Activated naive CD4-positive, alpha-beta T cell treated with anti-CD3 and anti-CD28 coated beads for 36 hours (primary cell): ENCODE data around the gene MAML2. TPM values are rescaled to one million over a fixed set of nuclear protein-coding genes. Genes with fewer than 3 reads are reported as not detected.
A peak's percentile ranks its signal among the peaks of the same experiment; 100 is the strongest.

Source experiments
- CTCF ChIA-PET: fragments of 350-600 bp; sonication (Branson Sonifier 250); formaldehyde crosslinking; loops from one replicate; lab custom pipeline; 2021; ENCODE audit warnings: antibody characterized with exemption; lab: Charles Lee
- DNase-seq: peaks from one replicate; pipeline ENCODE4 v3.0.0-alpha.2; 2020
- H3K27ac Mint-ChIP-seq: one replicate; pipeline ENCODE4 v1.8.0; 2021; ENCODE audit warnings: mild to moderate bottlenecking, mixed read lengths
- H3K27me3 Mint-ChIP-seq: one replicate; pipeline ENCODE4 v1.8.0; 2021; ENCODE audit warnings: low read depth, mixed read lengths
- H3K36me3 Mint-ChIP-seq: one replicate; pipeline ENCODE4 v1.8.0; 2021; ENCODE audit warnings: low read depth, mixed read lengths
- H3K4me1 Mint-ChIP-seq: one replicate; pipeline ENCODE4 v1.8.0; 2021; ENCODE audit warnings: low read depth, mixed read lengths
- H3K4me3 Mint-ChIP-seq: one replicate; pipeline ENCODE4 v1.8.0; 2021; ENCODE audit warnings: mild to moderate bottlenecking, moderate library complexity, mixed read lengths
- H3K9me3 Mint-ChIP-seq: one replicate; pipeline ENCODE4 v1.8.0; 2021; ENCODE audit warnings: mixed read lengths
- intact Hi-C: fragments of 100-400 bp; cut with micrococcal nuclease; formaldehyde crosslinking; loops from one replicate; pipeline ENCODE4 v1.15.1; 2023
- total RNA-seq, 2 experiments: library from RNA; stranded (reverse); gene quantifications; one replicate each; pipeline ENCODE4 v1.2.3, GENCODE V29; 2021

The MAML2 gene
- total RNA-seq, 2 experiments from 2014 or later: 26.6 to 28.1 TPM

GRCh38 chr11:96013461-96014213, 329.4 kb downstream of the MAML2 start:
- DNase-seq: peak; percentile 41
- no peaks in the 10 kb centered on the region for H3K27me3 Mint-ChIP-seq
- H3K4me1 Mint-ChIP-seq: peaks cover 64% of the 10 kb centered on the region
- peak overlapping the region; percentile 72 for H3K27ac Mint-ChIP-seq
- H3K36me3 Mint-ChIP-seq: no peaks in the 10 kb centered on the region
- no peaks in the 10 kb centered on the region for H3K9me3 Mint-ChIP-seq
- CTCF ChIA-PET: interaction anchor here (0.6 to 3.1 kb wide), 13 partner anchors 13 to 380 kb away, joined by 3 to 15 read pairs (median 3); partner anchors contain the start of gene MAML2
- peak overlapping the region; percentile 53 for H3K4me3 Mint-ChIP-seq
- intact Hi-C loops: loop anchor here (1.0 to 10.0 kb wide), 9 partner anchors 49 to 861 kb away; partner anchors contain the start of genes JRKL and SESN3

- CTCF ChIA-PET: interaction anchor here (0.6 to 3.1 kb wide), 19 partner anchors 7 to 382 kb away, joined by 3 to 15 read pairs (median 3); partner anchors contain the start of genes CCDC82, JRKL and MAML2
- Mint-ChIP-seq H3K9me3 (no peaks in the 10 kb centered on the region), H3K4me1 (peaks cover 69% of the 10 kb centered on the region), H3K36me3 (no peaks in the 10 kb centered on the region), H3K27me3 (no peaks in the 10 kb centered on the region), H3K4me3 (peak overlapping the region; percentile 52), H3K27ac (peak overlapping the region; percentile 72)
- intact Hi-C loops: loop anchor here (1.0 to 10.0 kb wide), 10 partner anchors 56 to 859 kb away; partner anchors contain the start of genes MAML2 and SESN3
- DNase-seq: peak; percentile 67
Observed at GRCh38 chr11:96012086-96012824, 330.7 kb downstream of the MAML2 start.

GRCh38 chr11:96010683-96011082, 332.3 kb downstream of the MAML2 start:
- Mint-ChIP-seq H3K4me1 (peaks cover 62% of the 10 kb centered on the region), H3K27ac (peak overlapping the region; percentile 51), H3K36me3 (peaks cover 2% of the 10 kb centered on the region), H3K4me3 (no peak overlapping the region), H3K9me3 (no peaks in the 10 kb centered on the region), H3K27me3 (no peaks in the 10 kb centered on the region)
- no peak for DNase-seq
- intact Hi-C loops: loop anchor here (5.0 to 10.0 kb wide), 3 partner anchors 173 to 776 kb away; partner anchors contain the start of gene SESN3
- CTCF ChIA-PET: interaction anchor here (1.2 to 1.6 kb wide), 3 partner anchors 16 to 27 kb away, joined by 3 to 7 read pairs (median 4); no protein-coding TSS in a partner anchor

- Mint-ChIP-seq H3K4me1 (peaks cover 38% of the 10 kb centered on the region), H3K27ac (no peak overlapping the region), H3K27me3 (no peaks in the 10 kb centered on the region), H3K36me3 (peaks cover 3% of the 10 kb centered on the region), H3K9me3 (no peaks in the 10 kb centered on the region), H3K4me3 (no peak overlapping the region)
- intact Hi-C loops: no loop called here
- CTCF ChIA-PET: interaction anchor here (1.1 kb wide), 1 partner anchor 386 kb away, joined by 4 read pairs; no protein-coding TSS in a partner anchor
- no peak for DNase-seq
Observed at GRCh38 chr11:96008161-96008720, 334.8 kb downstream of the MAML2 start.

GRCh38 chr11:96006037-96006436, 337.0 kb downstream of the MAML2 start:
- Mint-ChIP-seq H3K4me3 (no peak overlapping the region), H3K4me1 (peaks cover 21% of the 10 kb centered on the region), H3K9me3 (no peaks in the 10 kb centered on the region), H3K27ac (no peak overlapping the region), H3K36me3 (peaks cover 7% of the 10 kb centered on the region), H3K27me3 (no peaks in the 10 kb centered on the region)
- intact Hi-C loops: no loop called here
- CTCF ChIA-PET: interaction anchor here (1.0 kb wide), 1 partner anchor 11 kb away, joined by 3 read pairs; no protein-coding TSS in a partner anchor
- no peak for DNase-seq

GRCh38 chr11:96004862-96005261, 338.1 kb downstream of the MAML2 start:
- Mint-ChIP-seq H3K9me3 (no peaks in the 10 kb centered on the region), H3K27ac (peak overlapping the region; percentile 8), H3K4me3 (no peak overlapping the region), H3K36me3 (peaks cover 7% of the 10 kb centered on the region), H3K27me3 (no peaks in the 10 kb centered on the region), H3K4me1 (peaks cover 18% of the 10 kb centered on the region)
- CTCF ChIA-PET: no interaction called here
- intact Hi-C loops: no loop called here
- no peak for DNase-seq

GRCh38 chr11:96002754-96003290, 340.2 kb downstream of the MAML2 start:
- H3K4me1 Mint-ChIP-seq: peaks cover 11% of the 10 kb centered on the region
- H3K36me3 Mint-ChIP-seq: peaks cover 7% of the 10 kb centered on the region
- no peak for DNase-seq
- intact Hi-C loops: no loop called here
- no peaks in the 10 kb centered on the region for H3K9me3 Mint-ChIP-seq
- H3K4me3 Mint-ChIP-seq: no peak overlapping the region
- CTCF ChIA-PET: no interaction called here
- no peak overlapping the region for H3K27ac Mint-ChIP-seq
- H3K27me3 Mint-ChIP-seq: no peaks in the 10 kb centered on the region

GRCh38 chr11:96002339-96002738, 340.7 kb downstream of the MAML2 start:
- Mint-ChIP-seq H3K27me3 (no peaks in the 10 kb centered on the region), H3K36me3 (peaks cover 7% of the 10 kb centered on the region), H3K9me3 (no peaks in the 10 kb centered on the region), H3K4me1 (peaks cover 11% of the 10 kb centered on the region), H3K27ac (no peak overlapping the region), H3K4me3 (no peak overlapping the region)
- intact Hi-C loops: no loop called here
- CTCF ChIA-PET: no interaction called here
- no peak for DNase-seq

- no peaks in the 10 kb centered on the region for H3K27me3 Mint-ChIP-seq
- no peak for DNase-seq
- H3K4me3 Mint-ChIP-seq: no peak overlapping the region
- no peaks in the 10 kb centered on the region for H3K9me3 Mint-ChIP-seq
- H3K4me1 Mint-ChIP-seq: peaks cover 11% of the 10 kb centered on the region
- H3K27ac Mint-ChIP-seq: no peak overlapping the region
- intact Hi-C loops: no loop called here
- CTCF ChIA-PET: interaction anchor here (0.6 to 1.3 kb wide), 3 partner anchors 11 to 344 kb away, joined by 3 to 4 read pairs (median 3); no protein-coding TSS in a partner anchor
- H3K36me3 Mint-ChIP-seq: peaks cover 7% of the 10 kb centered on the region
Observed at GRCh38 chr11:96001037-96001436, 342.0 kb downstream of the MAML2 start.

- CTCF ChIA-PET: interaction anchor here (0.7 kb wide), 1 partner anchor 355 kb away, joined by 3 read pairs; no protein-coding TSS in a partner anchor
- peaks cover 11% of the 10 kb centered on the region for H3K4me1 Mint-ChIP-seq
Observed at GRCh38 chr11:95999711-96000406, 343.1 kb downstream of the MAML2 start.

GRCh38 chr11:95996621-95997235, 346.3 kb downstream of the MAML2 start:
- CTCF ChIA-PET: interaction anchor here (0.7 kb wide), 1 partner anchor 33 kb away, joined by 3 read pairs; no protein-coding TSS in a partner anchor
- intact Hi-C loops: no loop called here
- no peak overlapping the region for H3K27ac Mint-ChIP-seq
- no peak overlapping the region for H3K4me3 Mint-ChIP-seq
- peaks cover 3% of the 10 kb centered on the region for H3K36me3 Mint-ChIP-seq
- no peak for DNase-seq
- no peaks in the 10 kb centered on the region for H3K9me3 Mint-ChIP-seq
- no peaks in the 10 kb centered on the region for H3K27me3 Mint-ChIP-seq
- peaks cover 11% of the 10 kb centered on the region for H3K4me1 Mint-ChIP-seq

More at GRCh38 chr11:95999711-96000406, 343.1 kb downstream of the MAML2 start:
- peaks cover 4% of the 10 kb centered on the region for H3K36me3 Mint-ChIP-seq
- H3K4me3 Mint-ChIP-seq: no peak overlapping the region
- H3K27ac Mint-ChIP-seq: no peak overlapping the region
- H3K27me3 Mint-ChIP-seq: no peaks in the 10 kb centered on the region
- DNase-seq: no peak
- H3K9me3 Mint-ChIP-seq: no peaks in the 10 kb centered on the region
- intact Hi-C loops: no loop called here
